ENCODE measurements around the gene EYS.

DNA sequence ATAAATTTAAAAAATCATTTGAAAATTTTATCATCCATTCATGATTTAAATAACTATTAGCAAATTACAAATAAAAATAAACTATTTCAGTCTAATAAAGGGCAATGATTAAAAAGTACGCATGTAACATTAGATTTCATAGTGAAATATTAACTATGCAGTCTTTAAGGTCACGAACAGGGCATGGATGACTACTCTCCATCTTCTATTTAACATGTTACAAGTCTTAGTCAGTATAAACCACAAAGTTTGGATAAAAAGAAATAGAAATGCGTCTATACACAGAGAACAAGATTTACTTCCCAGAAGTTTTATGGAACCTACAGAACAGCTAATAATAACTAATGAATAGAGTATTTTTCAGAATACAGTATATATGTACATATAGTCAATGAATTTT, 1016.0 kb downstream of the EYS start:
- TF ChIP-seq, protein P1, sequence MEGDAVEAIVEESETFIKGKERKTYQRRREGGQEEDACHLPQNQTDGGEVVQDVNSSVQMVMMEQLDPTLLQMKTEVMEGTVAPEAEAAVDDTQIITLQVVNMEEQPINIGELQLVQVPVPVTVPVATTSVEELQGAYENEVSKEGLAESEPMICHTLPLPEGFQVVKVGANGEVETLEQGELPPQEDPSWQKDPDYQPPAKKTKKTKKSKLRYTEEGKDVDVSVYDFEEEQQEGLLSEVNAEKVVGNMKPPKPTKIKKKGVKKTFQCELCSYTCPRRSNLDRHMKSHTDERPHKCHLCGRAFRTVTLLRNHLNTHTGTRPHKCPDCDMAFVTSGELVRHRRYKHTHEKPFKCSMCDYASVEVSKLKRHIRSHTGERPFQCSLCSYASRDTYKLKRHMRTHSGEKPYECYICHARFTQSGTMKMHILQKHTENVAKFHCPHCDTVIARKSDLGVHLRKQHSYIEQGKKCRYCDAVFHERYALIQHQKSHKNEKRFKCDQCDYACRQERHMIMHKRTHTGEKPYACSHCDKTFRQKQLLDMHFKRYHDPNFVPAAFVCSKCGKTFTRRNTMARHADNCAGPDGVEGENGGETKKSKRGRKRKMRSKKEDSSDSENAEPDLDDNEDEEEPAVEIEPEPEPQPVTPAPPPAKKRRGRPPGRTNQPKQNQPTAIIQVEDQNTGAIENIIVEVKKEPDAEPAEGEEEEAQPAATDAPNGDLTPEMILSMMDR (IDR thresholded peaks at IDR 0.05), result no peak
- no peak for TF ChIP-seq POLR2A (IDR thresholded peaks at IDR 0.05)

Data from breast epithelium (tissue), 3 donors.